ENCODE data around the gene RTN4RL1. TPM values are rescaled to one million over a fixed set of nuclear protein-coding genes. Genes with fewer than 3 reads are reported as not detected.

The RTN4RL1 gene
- total RNA-seq, 6 experiments from 2014 or later: 0.54 to 2.6 (median 1.4) TPM

DNA sequence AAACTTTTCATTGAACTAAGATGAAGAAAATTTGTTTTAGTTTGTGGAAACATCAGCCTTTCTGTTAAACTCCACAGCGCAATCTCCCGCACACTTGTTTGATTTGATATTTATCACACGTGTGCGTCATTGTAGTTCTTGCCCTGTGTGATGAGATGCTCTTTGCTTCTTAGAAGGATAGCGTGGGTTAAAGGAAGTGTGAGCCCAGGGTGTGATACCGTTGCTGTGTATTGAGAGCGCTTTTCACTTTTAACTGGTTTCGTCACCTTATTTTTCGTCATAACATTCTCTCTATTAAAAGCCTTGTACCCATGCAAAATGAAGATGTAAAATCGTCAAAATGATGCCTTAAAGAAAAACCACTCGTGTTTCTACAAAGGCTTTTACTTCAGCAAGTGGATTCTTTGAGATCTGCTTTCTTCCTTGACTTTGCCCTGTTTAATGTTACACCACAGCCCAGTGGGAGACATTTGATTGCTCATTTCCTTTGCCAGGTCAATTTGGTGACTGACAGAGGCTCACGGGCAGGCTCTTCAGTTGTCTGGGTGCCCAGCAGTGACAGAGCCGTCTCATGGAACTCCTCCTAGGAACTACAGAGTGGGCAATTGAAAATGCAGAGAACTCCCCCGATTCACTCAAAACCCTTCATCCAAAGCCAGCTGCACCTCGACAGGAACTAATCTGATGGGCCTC is 134.2 kb downstream of the RTN4RL1 start:
- TF ChIP-seq, protein P1, sequence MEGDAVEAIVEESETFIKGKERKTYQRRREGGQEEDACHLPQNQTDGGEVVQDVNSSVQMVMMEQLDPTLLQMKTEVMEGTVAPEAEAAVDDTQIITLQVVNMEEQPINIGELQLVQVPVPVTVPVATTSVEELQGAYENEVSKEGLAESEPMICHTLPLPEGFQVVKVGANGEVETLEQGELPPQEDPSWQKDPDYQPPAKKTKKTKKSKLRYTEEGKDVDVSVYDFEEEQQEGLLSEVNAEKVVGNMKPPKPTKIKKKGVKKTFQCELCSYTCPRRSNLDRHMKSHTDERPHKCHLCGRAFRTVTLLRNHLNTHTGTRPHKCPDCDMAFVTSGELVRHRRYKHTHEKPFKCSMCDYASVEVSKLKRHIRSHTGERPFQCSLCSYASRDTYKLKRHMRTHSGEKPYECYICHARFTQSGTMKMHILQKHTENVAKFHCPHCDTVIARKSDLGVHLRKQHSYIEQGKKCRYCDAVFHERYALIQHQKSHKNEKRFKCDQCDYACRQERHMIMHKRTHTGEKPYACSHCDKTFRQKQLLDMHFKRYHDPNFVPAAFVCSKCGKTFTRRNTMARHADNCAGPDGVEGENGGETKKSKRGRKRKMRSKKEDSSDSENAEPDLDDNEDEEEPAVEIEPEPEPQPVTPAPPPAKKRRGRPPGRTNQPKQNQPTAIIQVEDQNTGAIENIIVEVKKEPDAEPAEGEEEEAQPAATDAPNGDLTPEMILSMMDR (IDR thresholded peaks at IDR 0.05): no peak
- no peak for TF ChIP-seq POLR2A (IDR thresholded peaks at IDR 0.05)
- Histone ChIP-seq H3K27ac (no peak overlapping the region), H3K27me3 (no peaks in the 10 kb centered on the region), H3K4me1 (no peaks in the 10 kb centered on the region), H3K36me3 (peaks cover 0 to 49% (median 5%) of the 10 kb centered on the region in 4 donors), H3K4me3 (no peak overlapping the region), H3K9me3 (no peaks in the 10 kb centered on the region)
- ATAC-seq: no peak
- no peak for DNase-seq
- intact Hi-C loops (cut with DNase I): no loop called here
- 82% methylated on average over 14 of the region's 15 CpGs for WGBS (ENCODE audit: insufficient coverage, low coverage, low lambda C conversion rate, missing lambda C conversion rate)

DNA sequence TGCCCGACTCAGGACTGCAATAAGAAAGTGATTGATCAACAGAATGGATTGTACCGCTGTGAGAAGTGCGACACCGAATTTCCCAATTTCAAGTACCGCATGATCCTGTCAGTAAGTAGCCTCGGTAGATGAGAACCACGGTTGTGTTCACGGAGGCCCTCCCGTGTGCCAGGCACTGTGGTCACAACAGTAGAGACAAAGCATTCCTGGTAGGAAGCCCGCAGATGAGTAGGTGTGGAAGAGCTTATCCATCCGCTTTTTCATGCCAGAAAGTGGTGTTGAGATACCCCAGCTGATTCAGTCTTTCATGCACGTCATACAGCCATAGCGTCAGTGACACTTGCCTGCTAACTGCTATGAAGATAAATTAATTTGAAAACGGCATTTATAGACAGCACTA is 136.4 kb downstream of the RTN4RL1 start:
- ATAC-seq (no peak), DNase-seq (no peak)
- no peak for TF ChIP-seq POLR2A (IDR thresholded peaks at IDR 0.05)
- TF ChIP-seq, protein P1 (IDR thresholded peaks at IDR 0.05): no peak
- intact Hi-C loops (cut with DNase I): no loop called here
- peaks cover 0 to 61% (median 8%) of the 10 kb centered on the region in 4 donors for H3K36me3 ChIP-seq
- no peak overlapping the region for H3K4me3 ChIP-seq
- no peaks in the 10 kb centered on the region for H3K27me3 ChIP-seq
- 94% methylated on average over 13 of the region's 14 CpGs for WGBS (ENCODE audit: insufficient coverage, low coverage, low lambda C conversion rate, missing lambda C conversion rate)
- H3K27ac ChIP-seq: no peak overlapping the region
- H3K9me3 ChIP-seq: no peaks in the 10 kb centered on the region
- H3K4me1 ChIP-seq: no peaks in the 10 kb centered on the region

MicroRNAs encoded within 50 kb of the gene (microRNA counts, 767-probe panel; counts per million panel counts)
- microRNA hsa-miR-132-3p: 7,824 counts per million, percentile 26 among the panel's probes with 10 or more counts
- microRNA hsa-miR-212-3p: 237 counts per million

Small RNA genes lying within 50 kb of the gene (microRNA-seq; reads per million reads assigned to microRNA genes)
- gene MIR132 (305 to 452 reads per million in 2 donors), gene MIR212 (12.9 to 15.9 reads per million in 2 donors)

Small RNA genes lying within 50 kb of the gene (small RNA-seq; reads per million reads assigned to genes)
- gene AC090617.9 (0 reads per million in 2 experiments), gene MIR132 (3.3 to 9.1 reads per million in 2 experiments), gene MIR212 (1.7 to 3.2 reads per million in 2 experiments), gene OVCA2 (0 reads per million in 2 experiments)

Other genes starting within 250 kb of the RTN4RL1 start
- gene SMYD4, start 195.4 kb downstream of the RTN4RL1 start, total RNA-seq: 1 to 10 TPM; 4.6 to 6.7 (median 6.0) TPM
- 10 to 100 TPM; 10.9 to 35.5 (median 29.2) TPM for gene RPA1, start 195.3 kb downstream of the RTN4RL1 start, total RNA-seq
- 10 to 100 TPM; 20.0 to 41.1 (median 25.4) TPM for gene DPH1, start 4.8 kb upstream of the RTN4RL1 start, total RNA-seq
- 10 to 100 TPM; 10.3 to 36.2 (median 14.8) TPM for gene OVCA2, start 16.7 kb upstream of the RTN4RL1 start, total RNA-seq
- 10 to 100 TPM in 2 of 6 experiments, 1 to 10 TPM in 4; 4.7 to 14.8 (median 6.1) TPM for gene HIC1, start 29.8 kb upstream of the RTN4RL1 start, total RNA-seq

Data from right lobe of liver (tissue), 6 donors.